Keratinocyte (primary cell): ENCODE measurements around the gene NUFIP2.
"Not testable (repeated sequence)": the region's sequence is repeated elsewhere in the genome, so short reads cannot be mapped to it uniquely, and the experiment has no call there.

Source experiments
- EZH2 ChIP-seq: IDR thresholded peaks from one replicate; pipeline ENCODE4 v1.6.1; 2012; ENCODE audit warnings: inconsistent platforms, mild to moderate bottlenecking, low read length, moderate library complexity
- TF ChIP-seq, protein P1 (sequence below), 3 experiments: IDR thresholded peaks in 1 of 3; conservative IDR thresholded peaks in 1 of 3; optimal IDR thresholded peaks in 1 of 3; 2 replicates in 2 of 3; 3 replicates in 1 of 3; pipeline versions ENCODE3 to v1.5.1; 2011; ENCODE audit warnings: low read length in 3 of 3, mild to moderate bottlenecking in 3 of 3, moderate library complexity in 2 of 3, control low read depth in 1 of 3, inconsistent platforms in 1 of 3; ENCODE audit not compliant: insufficient read depth in 2 of 3; ENCODE audit errors: extremely low read depth in 1 of 3

- TF ChIP-seq, protein P1, sequence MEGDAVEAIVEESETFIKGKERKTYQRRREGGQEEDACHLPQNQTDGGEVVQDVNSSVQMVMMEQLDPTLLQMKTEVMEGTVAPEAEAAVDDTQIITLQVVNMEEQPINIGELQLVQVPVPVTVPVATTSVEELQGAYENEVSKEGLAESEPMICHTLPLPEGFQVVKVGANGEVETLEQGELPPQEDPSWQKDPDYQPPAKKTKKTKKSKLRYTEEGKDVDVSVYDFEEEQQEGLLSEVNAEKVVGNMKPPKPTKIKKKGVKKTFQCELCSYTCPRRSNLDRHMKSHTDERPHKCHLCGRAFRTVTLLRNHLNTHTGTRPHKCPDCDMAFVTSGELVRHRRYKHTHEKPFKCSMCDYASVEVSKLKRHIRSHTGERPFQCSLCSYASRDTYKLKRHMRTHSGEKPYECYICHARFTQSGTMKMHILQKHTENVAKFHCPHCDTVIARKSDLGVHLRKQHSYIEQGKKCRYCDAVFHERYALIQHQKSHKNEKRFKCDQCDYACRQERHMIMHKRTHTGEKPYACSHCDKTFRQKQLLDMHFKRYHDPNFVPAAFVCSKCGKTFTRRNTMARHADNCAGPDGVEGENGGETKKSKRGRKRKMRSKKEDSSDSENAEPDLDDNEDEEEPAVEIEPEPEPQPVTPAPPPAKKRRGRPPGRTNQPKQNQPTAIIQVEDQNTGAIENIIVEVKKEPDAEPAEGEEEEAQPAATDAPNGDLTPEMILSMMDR (optimal IDR thresholded peaks at IDR 0.05 in 1 of 3, IDR thresholded peaks at IDR 0.05 in 1 of 3, conservative IDR thresholded peaks at IDR 0.05 in 1 of 3; ENCODE audit: extremely low read depth in 1 of 3, insufficient read depth in 2 of 3, low read length in 3 of 3) = not testable (repeated sequence)
- TF ChIP-seq EZH2 = not testable (repeated sequence)
These were observed 59.0 kb downstream of the NUFIP2 start for GRCh38 chr17:29234972-29235371.
